GM12875 (cell line): ENCODE data around the gene EXTL1.
"Not testable (repeated sequence)": the region's sequence is repeated elsewhere in the genome, so short reads cannot be mapped to it uniquely, and the experiment has no call there.

Experiments used
- H3K4me3 ChIP-seq: one replicate; pipeline ENCODE4 v1.5.1; 2011; ENCODE audit warnings: low read depth, low read length, control low read depth
- TF ChIP-seq, protein P1 (sequence below): IDR thresholded peaks from 2 replicates; pipeline ENCODE4 v1.5.1; 2011; ENCODE audit warnings: low read depth, mild to moderate bottlenecking, control low read depth, inconsistent platforms, low read length, moderate library complexity, borderline replicate concordance; ENCODE audit not compliant: insufficient read depth

The EXTL1 gene

DNA sequence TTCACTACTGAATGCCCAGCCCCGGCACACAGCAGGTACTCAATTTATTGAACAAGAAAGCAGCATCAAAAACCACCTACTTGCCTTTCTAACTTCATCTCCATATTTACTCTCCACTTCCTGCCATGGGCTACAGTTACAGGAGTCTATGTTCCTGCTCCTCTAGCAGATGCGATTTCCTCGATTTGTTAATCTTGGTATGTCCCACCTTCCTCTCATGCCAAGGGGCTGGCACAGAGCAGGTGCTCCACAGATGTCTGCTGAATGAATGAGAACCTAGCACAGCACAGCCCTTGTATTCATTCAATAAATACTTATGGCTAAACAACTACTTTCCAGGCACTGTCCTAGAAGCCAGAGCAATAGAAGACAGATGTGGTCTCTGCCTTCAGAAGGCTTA lies 35.9 kb upstream of the EXTL1 start:
- H3K4me3 ChIP-seq = no peak overlapping the region
- TF ChIP-seq, protein P1, sequence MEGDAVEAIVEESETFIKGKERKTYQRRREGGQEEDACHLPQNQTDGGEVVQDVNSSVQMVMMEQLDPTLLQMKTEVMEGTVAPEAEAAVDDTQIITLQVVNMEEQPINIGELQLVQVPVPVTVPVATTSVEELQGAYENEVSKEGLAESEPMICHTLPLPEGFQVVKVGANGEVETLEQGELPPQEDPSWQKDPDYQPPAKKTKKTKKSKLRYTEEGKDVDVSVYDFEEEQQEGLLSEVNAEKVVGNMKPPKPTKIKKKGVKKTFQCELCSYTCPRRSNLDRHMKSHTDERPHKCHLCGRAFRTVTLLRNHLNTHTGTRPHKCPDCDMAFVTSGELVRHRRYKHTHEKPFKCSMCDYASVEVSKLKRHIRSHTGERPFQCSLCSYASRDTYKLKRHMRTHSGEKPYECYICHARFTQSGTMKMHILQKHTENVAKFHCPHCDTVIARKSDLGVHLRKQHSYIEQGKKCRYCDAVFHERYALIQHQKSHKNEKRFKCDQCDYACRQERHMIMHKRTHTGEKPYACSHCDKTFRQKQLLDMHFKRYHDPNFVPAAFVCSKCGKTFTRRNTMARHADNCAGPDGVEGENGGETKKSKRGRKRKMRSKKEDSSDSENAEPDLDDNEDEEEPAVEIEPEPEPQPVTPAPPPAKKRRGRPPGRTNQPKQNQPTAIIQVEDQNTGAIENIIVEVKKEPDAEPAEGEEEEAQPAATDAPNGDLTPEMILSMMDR = no peak

DNA sequence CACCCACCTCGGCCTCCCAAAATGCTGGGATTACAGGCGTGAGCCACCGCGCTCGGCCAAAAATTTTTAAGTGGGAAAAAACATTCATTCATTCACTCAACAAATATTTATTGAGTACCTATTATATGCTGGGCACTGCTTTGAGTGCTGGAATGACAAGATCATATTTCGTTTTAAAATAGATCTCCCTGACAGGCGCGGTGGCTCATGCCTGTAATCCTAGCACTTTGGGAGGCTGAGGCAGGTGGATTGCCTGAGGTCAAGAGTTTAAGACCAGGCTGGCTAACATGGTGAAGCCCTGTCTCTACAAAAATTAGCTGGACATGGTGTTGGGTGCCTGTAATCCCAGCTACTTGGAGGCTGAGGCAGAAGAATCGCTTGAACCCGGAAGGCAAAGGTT lies 34.8 kb upstream of the EXTL1 start:
- H3K4me3 ChIP-seq = not testable (repeated sequence)

DNA sequence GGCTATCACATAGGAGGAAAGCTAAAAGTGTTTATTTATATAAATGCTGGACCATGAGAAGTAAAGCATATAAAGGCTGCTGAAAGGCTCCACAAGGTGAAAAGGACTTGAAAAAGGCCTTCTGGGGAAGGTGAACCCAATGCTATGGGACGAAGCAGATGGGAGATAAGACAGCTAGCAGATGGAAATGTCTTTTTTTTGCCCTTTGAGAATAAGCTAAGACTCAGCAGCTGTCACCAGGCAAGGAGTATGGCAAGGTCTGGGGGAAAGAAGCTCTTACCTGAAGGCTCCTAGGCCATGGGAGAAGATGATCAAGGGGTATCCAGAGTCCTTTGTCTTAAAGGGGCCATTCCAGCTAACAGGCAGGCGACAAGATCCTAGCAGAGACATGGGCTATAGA lies 33.6 kb upstream of the EXTL1 start:
- TF ChIP-seq, protein P1 = no peak
- no peak overlapping the region for H3K4me3 ChIP-seq

DNA sequence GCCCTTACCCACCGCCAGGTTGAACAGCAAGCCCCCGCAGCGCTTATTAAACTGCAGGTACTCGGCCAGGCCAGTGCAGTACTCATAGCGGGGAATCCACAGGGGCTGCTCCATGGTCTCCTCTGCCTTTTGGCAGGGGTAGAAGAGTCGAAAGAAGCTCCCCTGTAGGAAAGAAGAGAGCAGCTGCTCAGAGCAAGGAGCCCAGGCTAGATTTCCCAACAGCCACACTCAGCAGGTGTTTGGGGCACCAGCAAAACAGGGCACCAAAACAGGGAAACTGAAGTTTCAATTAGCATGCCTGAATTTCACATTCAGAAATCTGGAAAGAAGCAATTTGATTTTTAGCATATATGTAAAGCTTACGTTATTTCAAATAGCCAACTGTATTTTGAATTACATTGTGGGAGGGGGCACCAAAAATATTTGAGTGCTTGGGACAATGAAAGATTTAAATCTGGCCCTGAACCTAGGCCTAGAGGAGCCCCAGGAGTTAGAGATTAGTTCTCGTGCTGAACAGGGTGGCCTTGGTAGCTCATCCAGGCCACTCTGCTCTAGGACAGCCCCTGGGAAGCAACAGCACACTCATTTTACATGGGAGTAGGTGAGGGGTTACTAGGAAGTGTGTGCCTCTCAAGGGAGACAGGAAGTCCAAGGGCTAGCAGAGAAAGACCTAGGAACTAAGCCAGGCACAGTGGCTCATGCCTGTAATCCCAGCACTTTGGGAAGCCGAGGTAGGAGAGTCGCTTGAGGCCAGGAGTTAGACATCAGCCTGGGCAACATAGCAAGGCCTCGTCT lies 31.9 kb upstream of the EXTL1 start:
- TF ChIP-seq, protein P1 = no peak
- H3K4me3 ChIP-seq = no peak overlapping the region

GRCh38 chr1:25990251-25990650 lies 31.3 kb upstream of the EXTL1 start:
- H3K4me3 ChIP-seq = no peak overlapping the region
- TF ChIP-seq, protein P1 = no peak

GRCh38 chr1:25990702-25991395 lies 30.7 kb upstream of the EXTL1 start:
- H3K4me3 ChIP-seq = no peak overlapping the region

DNA sequence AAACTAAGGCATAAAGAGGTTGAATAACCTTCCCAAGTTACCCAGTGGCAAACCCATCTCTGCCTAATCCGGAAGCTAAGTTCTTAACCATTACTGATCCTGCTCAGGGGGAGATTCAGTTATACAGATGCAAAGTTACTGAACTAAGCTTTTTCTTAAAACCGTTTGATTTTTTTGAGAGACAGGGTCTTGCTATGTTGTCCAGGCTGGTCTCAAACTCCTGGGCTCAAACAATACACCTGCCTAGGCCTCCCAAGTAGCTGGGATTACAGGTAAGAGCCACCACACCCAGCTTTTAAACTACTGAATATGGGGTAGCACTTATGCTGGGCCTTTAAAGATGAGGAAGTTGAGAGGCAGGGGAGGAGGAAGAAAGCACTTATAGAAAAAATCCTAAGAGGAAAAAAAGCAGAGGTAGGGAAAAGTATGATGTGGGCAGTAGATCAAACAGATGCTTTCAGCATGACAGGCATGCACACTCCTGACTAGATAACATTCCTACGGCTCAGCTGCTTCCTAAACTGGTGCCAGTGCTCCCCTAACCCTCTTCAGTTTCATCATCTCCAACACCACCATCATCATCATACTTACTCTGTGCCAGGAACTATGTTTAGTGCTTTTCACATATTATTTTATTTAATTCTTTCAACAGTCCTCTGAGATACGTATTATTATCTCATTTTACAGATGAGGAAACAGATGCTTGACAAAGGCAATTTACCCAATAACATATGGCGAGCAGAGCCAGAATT lies 29.5 kb upstream of the EXTL1 start:
- TF ChIP-seq, protein P1 = no peak
- no peak overlapping the region for H3K4me3 ChIP-seq

More at GRCh38 chr1:25990702-25991395, 30.7 kb upstream of the EXTL1 start:
- TF ChIP-seq, protein P1 = no peak
